Measurements from ENCODE around the gene AADAC.

DNA sequence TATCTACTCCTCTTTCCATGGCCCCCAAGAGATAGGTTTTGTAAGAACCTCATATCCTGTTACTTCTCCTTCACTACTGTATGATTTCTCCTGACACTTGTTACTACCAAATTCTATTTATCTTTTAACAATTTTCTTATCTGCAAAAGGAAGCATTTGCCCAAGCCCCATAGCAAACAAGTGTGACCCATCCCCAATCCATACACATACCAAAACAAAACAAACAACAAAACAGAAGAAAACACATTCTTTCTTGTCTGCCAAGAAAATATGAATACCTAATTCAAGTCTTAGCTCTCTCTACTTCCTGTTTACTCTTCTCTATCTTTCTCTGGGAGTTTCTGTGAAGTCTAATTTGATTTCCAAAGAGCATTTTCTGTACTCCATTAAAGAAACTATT lies 39.0 kb upstream of the AADAC start:
- TF ChIP-seq, protein P1, sequence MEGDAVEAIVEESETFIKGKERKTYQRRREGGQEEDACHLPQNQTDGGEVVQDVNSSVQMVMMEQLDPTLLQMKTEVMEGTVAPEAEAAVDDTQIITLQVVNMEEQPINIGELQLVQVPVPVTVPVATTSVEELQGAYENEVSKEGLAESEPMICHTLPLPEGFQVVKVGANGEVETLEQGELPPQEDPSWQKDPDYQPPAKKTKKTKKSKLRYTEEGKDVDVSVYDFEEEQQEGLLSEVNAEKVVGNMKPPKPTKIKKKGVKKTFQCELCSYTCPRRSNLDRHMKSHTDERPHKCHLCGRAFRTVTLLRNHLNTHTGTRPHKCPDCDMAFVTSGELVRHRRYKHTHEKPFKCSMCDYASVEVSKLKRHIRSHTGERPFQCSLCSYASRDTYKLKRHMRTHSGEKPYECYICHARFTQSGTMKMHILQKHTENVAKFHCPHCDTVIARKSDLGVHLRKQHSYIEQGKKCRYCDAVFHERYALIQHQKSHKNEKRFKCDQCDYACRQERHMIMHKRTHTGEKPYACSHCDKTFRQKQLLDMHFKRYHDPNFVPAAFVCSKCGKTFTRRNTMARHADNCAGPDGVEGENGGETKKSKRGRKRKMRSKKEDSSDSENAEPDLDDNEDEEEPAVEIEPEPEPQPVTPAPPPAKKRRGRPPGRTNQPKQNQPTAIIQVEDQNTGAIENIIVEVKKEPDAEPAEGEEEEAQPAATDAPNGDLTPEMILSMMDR (IDR thresholded peaks at IDR 0.05): no peak
- no peak for TF ChIP-seq POLR2A (IDR thresholded peaks at IDR 0.05; ENCODE audit: low read depth)
- no peak for TF ChIP-seq EP300 (IDR thresholded peaks at IDR 0.05)
- no peak for TF ChIP-seq POLR2AphosphoS5 (IDR thresholded peaks at IDR 0.05)
